Esophagus muscularis mucosa (tissue), 4 donors: ENCODE measurements around the gene DUXB.

Experiments
- CTCF ChIP-seq, 3 experiments: fragments of 200-600 bp in 2 of 3; fragments of 450-650 bp in 1 of 3; sonication (generic) in 2 of 3; IDR thresholded peaks; one replicate each; pipeline ENCODE4 v1.5.1; 2017 to 2019; ENCODE audit warnings: antibody characterized with exemption in 3 of 3, mild to moderate bottlenecking in 2 of 3, moderate library complexity in 1 of 3
- EP300 ChIP-seq: sonication (generic); formaldehyde crosslinking; IDR thresholded peaks from one replicate; pipeline ENCODE4 v1.6.1; 2017; ENCODE audit warnings: antibody characterized with exemption
- POLR2AphosphoS5 ChIP-seq, 2 donors: sonication (generic); formaldehyde crosslinking; IDR thresholded peaks; one replicate each; pipeline ENCODE4 v1.6.1; 2017; ENCODE audit warnings: antibody characterized with exemption in 2 of 2

GRCh38 chr16:75660726-75661302 lies 40.4 kb downstream of the DUXB start:
- TF ChIP-seq CTCF (IDR thresholded peaks at IDR 0.05) (no peak), POLR2AphosphoS5 (IDR thresholded peaks at IDR 0.05) (no peak), EP300 (no peak)
